ENCODE results near the gene FRMD8. TPM values are rescaled to one million over a fixed set of nuclear protein-coding genes. Genes with fewer than 3 reads are reported as not detected.

The FRMD8 gene
- total and polyA plus RNA-seq, 2 donors from 2014 or later, result 9.4 to 41.3 TPM

DNA sequence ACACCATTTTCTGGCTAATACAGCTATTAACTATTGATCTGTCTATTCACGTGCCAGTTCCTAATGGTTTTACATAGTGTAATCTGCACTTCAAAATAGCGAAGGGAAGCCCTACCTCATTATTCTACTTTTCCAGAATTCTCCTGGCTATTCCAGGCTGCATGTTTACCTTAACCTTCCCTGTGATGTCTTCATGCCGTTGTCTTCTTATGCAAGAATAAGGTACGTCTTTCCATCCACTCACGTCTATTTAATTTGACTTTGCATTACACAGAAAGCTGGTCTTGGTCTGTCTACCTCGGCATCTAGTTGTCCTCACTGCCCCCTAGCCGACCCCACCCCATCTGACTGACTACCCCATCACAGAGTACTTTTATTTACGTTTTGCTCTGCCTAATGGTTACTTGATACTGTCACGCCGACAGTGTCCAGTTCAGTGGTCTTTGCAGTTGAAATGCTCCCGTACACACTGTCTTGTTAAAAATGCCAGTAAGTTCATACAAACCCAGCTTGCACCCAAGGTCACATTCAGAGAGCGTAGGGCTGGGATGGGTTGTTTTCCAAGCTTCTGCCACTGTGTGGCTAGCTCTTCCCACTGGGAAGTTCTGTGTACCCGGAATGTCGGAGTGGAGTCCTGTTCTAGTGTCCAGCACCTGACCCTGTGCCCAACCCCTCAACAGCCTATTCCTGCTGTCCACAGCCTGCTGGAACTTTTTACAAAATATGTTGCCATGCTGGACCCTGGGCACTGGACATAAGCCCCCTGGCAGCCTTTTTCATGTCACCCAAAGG is 51.2 kb downstream of the FRMD8 start:
- peaks cover 3 to 60% (median 19%) of the 10 kb centered on the region in 3 donors for H3K36me3 ChIP-seq (ENCODE audit: control insufficient read depth in 2 of 3, insufficient read depth in 3 of 3, low read length in 3 of 3)
- intact Hi-C loops (cut with DNase I), result no loop called here
- H3K4me1 ChIP-seq (ENCODE audit: control insufficient read depth in 2 of 3, insufficient read depth in 2 of 3, low read depth in 1 of 3, low read length in 3 of 3), result peaks cover 0 to 27% (median 22%) of the 10 kb centered on the region in 3 donors
- H3K4me3 ChIP-seq (ENCODE audit: low read length in 3 of 3), result peak overlapping the region in 2 of 3 donors; percentile 13 to 32
- TF ChIP-seq, protein P1, sequence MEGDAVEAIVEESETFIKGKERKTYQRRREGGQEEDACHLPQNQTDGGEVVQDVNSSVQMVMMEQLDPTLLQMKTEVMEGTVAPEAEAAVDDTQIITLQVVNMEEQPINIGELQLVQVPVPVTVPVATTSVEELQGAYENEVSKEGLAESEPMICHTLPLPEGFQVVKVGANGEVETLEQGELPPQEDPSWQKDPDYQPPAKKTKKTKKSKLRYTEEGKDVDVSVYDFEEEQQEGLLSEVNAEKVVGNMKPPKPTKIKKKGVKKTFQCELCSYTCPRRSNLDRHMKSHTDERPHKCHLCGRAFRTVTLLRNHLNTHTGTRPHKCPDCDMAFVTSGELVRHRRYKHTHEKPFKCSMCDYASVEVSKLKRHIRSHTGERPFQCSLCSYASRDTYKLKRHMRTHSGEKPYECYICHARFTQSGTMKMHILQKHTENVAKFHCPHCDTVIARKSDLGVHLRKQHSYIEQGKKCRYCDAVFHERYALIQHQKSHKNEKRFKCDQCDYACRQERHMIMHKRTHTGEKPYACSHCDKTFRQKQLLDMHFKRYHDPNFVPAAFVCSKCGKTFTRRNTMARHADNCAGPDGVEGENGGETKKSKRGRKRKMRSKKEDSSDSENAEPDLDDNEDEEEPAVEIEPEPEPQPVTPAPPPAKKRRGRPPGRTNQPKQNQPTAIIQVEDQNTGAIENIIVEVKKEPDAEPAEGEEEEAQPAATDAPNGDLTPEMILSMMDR (IDR thresholded peaks at IDR 0.05; ENCODE audit: borderline replicate concordance, extremely low read depth, insufficient read depth), result no peak
- no peaks in the 10 kb centered on the region for H3K9me3 ChIP-seq (ENCODE audit: control insufficient read depth in 2 of 3, insufficient read depth in 1 of 3, low read length in 3 of 3)
- H3K27ac ChIP-seq (ENCODE audit: low read depth in 2 of 2, low read length in 2 of 2), result peak overlapping the region; percentile 35 to 52
- H3K27me3 ChIP-seq (ENCODE audit: control insufficient read depth, insufficient read depth, low read length), result no peaks in the 10 kb centered on the region
- DNase-seq (peak in 2 of 5 donors; percentile 62 to 69), FAIRE-seq (no peak)
- no peak overlapping the region for H3K9ac ChIP-seq (ENCODE audit: low read length in 3 of 3)

DNA sequence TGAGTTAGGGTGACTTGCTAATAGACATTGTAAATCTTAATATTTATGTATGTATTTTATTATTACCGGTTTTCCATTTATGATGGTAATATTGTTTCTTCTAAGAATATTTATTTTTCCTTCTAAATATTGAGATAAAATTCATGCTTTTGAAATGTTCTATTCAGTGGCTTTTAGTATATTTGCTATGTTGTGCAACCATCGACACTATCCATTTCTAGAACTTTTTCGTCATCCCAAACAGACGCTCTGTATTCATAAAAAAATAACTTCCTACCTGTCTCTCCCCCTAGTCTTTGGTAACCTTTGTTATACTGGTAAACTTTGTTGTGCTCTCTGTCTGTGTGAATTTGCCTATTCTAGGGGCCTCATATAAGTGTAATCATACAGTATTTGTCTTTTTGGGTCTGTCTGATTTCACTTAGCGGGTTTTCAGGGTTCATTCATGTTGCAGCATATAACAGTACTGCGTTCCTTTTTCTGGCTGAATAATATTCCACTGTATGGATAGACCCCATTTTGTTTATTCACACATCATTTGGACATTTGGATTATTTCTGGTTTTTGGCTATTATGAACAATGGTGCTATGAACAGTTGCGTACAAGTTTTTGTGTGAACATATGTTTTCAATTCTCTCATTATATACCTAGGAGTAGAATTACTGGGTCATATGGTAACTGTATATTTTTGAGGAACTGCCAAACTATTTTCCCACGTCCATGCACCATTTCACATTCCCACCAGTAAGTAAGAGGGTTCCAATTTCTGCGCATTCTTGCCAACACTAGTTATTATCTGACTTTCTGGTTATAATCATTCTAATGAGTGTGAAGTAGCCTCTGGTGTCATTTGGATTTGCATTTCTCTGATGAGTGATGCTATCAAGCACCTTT is 52.1 kb downstream of the FRMD8 start:
- DNase-seq (no peak), FAIRE-seq (no peak)
- Histone ChIP-seq H3K36me3 (ENCODE audit: control insufficient read depth in 2 of 3, insufficient read depth in 3 of 3, low read length in 3 of 3) (peaks cover 3 to 66% (median 21%) of the 10 kb centered on the region in 3 donors), H3K27ac (ENCODE audit: low read depth in 2 of 2, low read length in 2 of 2) (peak overlapping the region in 1 of 2 donors; percentile 52), H3K27me3 (ENCODE audit: control insufficient read depth, insufficient read depth, low read length) (no peaks in the 10 kb centered on the region), H3K4me1 (ENCODE audit: control insufficient read depth in 2 of 3, insufficient read depth in 2 of 3, low read depth in 1 of 3, low read length in 3 of 3) (peaks cover 0 to 26% (median 19%) of the 10 kb centered on the region in 3 donors), H3K9me3 (ENCODE audit: control insufficient read depth in 2 of 3, insufficient read depth in 1 of 3, low read length in 3 of 3) (no peaks in the 10 kb centered on the region), H3K4me3 (ENCODE audit: low read length in 3 of 3) (no peak overlapping the region), H3K9ac (ENCODE audit: low read length in 3 of 3) (no peak overlapping the region)
- TF ChIP-seq, protein P1 (IDR thresholded peaks at IDR 0.05; ENCODE audit: borderline replicate concordance, extremely low read depth, insufficient read depth), result no peak
- intact Hi-C loops (cut with DNase I), result no loop called here

DNA sequence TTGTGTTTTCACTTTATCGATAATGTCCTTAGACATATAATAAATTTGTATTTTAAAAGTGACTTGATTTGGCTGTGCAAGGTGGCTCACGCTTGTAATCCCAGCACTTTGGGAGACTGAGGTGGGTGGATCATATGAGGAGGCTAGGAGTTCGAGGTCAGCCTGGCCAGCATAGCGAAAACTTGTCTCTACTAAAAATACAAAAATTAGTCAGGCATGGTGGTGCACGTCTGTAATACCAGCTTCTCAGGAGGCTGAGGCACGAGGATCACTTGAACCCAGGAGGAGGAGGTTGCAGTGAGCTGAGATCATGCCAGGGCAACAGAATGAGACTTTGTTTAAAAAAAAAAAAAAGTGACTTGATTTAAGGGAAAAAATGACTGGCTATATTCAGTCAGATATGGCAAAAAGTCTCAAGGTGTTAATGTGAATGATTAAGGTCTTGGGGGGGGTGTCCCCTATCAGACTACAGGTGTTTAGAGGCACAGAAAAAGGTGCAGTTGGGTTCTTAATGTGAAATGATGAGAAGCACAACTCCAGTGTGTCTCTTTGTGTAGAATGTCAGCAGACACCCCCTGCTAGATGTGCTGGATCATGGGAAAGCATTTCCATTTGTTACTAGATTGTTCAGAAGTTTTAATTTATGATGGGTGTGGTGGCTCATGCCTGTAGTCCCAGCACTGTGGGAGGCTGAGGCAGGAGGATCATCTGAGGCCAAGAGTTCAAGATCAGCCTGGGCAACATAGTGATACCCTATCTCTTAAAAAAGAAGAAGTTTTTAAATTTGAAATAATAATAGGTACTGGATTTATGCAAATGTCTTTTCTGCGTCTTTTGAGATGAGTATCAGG is 53.1 kb downstream of the FRMD8 start:
- no peak overlapping the region for H3K4me3 ChIP-seq (ENCODE audit: low read length in 3 of 3)
- no peaks in the 10 kb centered on the region for H3K9me3 ChIP-seq (ENCODE audit: control insufficient read depth in 2 of 3, insufficient read depth in 1 of 3, low read length in 3 of 3)
- H3K9ac ChIP-seq (ENCODE audit: low read length in 3 of 3), result peak overlapping the region in 1 of 3 donors; percentile 17
- intact Hi-C loops (cut with DNase I), result no loop called here
- H3K27me3 ChIP-seq (ENCODE audit: control insufficient read depth, insufficient read depth, low read length), result no peaks in the 10 kb centered on the region
- H3K27ac ChIP-seq (ENCODE audit: low read depth in 2 of 2, low read length in 2 of 2), result peak overlapping the region; percentile 9 to 33
- TF ChIP-seq, protein P1 (IDR thresholded peaks at IDR 0.05; ENCODE audit: borderline replicate concordance, extremely low read depth, insufficient read depth), result no peak
- peaks cover 0 to 20% (median 16%) of the 10 kb centered on the region in 3 donors for H3K4me1 ChIP-seq (ENCODE audit: control insufficient read depth in 2 of 3, insufficient read depth in 2 of 3, low read depth in 1 of 3, low read length in 3 of 3)
- DNase-seq (no peak), FAIRE-seq (no peak)
- H3K36me3 ChIP-seq (ENCODE audit: control insufficient read depth in 2 of 3, insufficient read depth in 3 of 3, low read length in 3 of 3), result peaks cover 3 to 71% (median 19%) of the 10 kb centered on the region in 3 donors

Measured in kidney (tissue), 14 donors.